Neuronal stem cell (in vitro differentiated cells): ENCODE measurements around the gene DCST1.

Source experiments
- DNase-seq: peaks from one replicate; pipeline ENCODE4 v3.0.0-alpha.2; 2013; ENCODE audit warnings: low spot score
- H2AFZ ChIP-seq: one replicate; pipeline ENCODE4 v1.6.1; 2013; ENCODE audit warnings: mild to moderate bottlenecking, low read length, inconsistent platforms
- H2AK5ac ChIP-seq: 2 replicates; pipeline ENCODE4 v1.6.1; 2013; ENCODE audit warnings: low read depth, mild to moderate bottlenecking, inconsistent platforms, low read length, moderate library complexity, mixed read lengths
- H2BK120ac ChIP-seq: 2 replicates; pipeline ENCODE4 v1.6.1; 2013; ENCODE audit warnings: low read depth, mild to moderate bottlenecking, inconsistent platforms, low read length, moderate library complexity, mixed read lengths
- H2BK12ac ChIP-seq: one replicate; pipeline ENCODE4 v1.6.1; 2013; ENCODE audit warnings: low read length, inconsistent platforms
- H2BK15ac ChIP-seq: 2 replicates; pipeline ENCODE4 v1.6.1; 2013; ENCODE audit warnings: mild to moderate bottlenecking, low read length, inconsistent platforms, mixed read lengths
- H2BK5ac ChIP-seq: one replicate; pipeline ENCODE4 v1.6.1; 2013; ENCODE audit warnings: inconsistent platforms, mild to moderate bottlenecking, low read length, moderate library complexity
- H3K14ac ChIP-seq: one replicate; pipeline ENCODE4 v1.6.1; 2013; ENCODE audit warnings: low read length, inconsistent platforms
- H3K18ac ChIP-seq: 2 replicates; pipeline ENCODE4 v1.6.1; 2013; ENCODE audit warnings: low read length, inconsistent platforms
- H3K23ac ChIP-seq: 2 replicates; pipeline ENCODE4 v1.6.1; 2013; ENCODE audit warnings: low read depth, mild to moderate bottlenecking, mixed read lengths, low read length, inconsistent platforms; ENCODE audit not compliant: poor library complexity
- H3K27ac ChIP-seq: replicated peaks from 3 replicates; pipeline ENCODE4 v1.5.1; 2013; ENCODE audit warnings: low read length, inconsistent platforms
- H3K27me3 ChIP-seq, 3 experiments: 2 replicates each; pipeline ENCODE4 v1.6.1; 2013; ENCODE audit warnings: low read length in 3 of 3, mild to moderate bottlenecking in 2 of 3, inconsistent platforms in 1 of 3, low read depth in 1 of 3, mixed read lengths in 1 of 3, moderate library complexity in 1 of 3; ENCODE audit not compliant: control insufficient read depth in 3 of 3, insufficient read depth in 3 of 3
- H3K36me3 ChIP-seq, 2 donors: replicated peaks in 1 of 2; 2 replicates each; pipeline ENCODE4 v1.6.1; 2013; ENCODE audit warnings: low read length in 2 of 2; ENCODE audit not compliant: control insufficient read depth in 2 of 2, insufficient read depth in 2 of 2
- H3K4ac ChIP-seq: 2 replicates; pipeline ENCODE4 v1.6.1; 2013; ENCODE audit warnings: inconsistent platforms, mild to moderate bottlenecking, low read length, moderate library complexity
- H3K4me1 ChIP-seq, 2 donors: 1 replicate in 1 of 2; 2 replicates in 1 of 2; pipeline ENCODE4 v1.6.1; 2013; ENCODE audit warnings: low read length in 2 of 2, low read depth in 1 of 2; ENCODE audit not compliant: control insufficient read depth in 2 of 2, insufficient read depth in 1 of 2
- H3K4me2 ChIP-seq: one replicate; pipeline ENCODE4 v1.6.1; 2013; ENCODE audit warnings: mild to moderate bottlenecking, low read length, inconsistent platforms; ENCODE audit not compliant: insufficient read depth, poor library complexity, severe bottlenecking
- H3K4me3 ChIP-seq, 2 donors: 2 replicates each; pipeline ENCODE4 v1.5.1; 2013; ENCODE audit warnings: low read length in 2 of 2, mild to moderate bottlenecking in 2 of 2, inconsistent platforms in 1 of 2, moderate library complexity in 1 of 2
- H3K79me1 ChIP-seq: one replicate; pipeline ENCODE4 v1.6.1; 2013; ENCODE audit warnings: low read depth, mild to moderate bottlenecking, inconsistent platforms, low read length, moderate library complexity
- H3K9ac ChIP-seq: one replicate; pipeline ENCODE4 v1.6.1; 2013; ENCODE audit warnings: mild to moderate bottlenecking, low read depth, low read length, inconsistent platforms; ENCODE audit not compliant: poor library complexity
- H3K9me3 ChIP-seq, 2 donors: replicated peaks in 1 of 2; 2 replicates each; pipeline versions ENCODE3 to v1.6.1; 2013; ENCODE audit warnings: low read length in 2 of 2, mild to moderate bottlenecking in 2 of 2, inconsistent platforms in 1 of 2, low read depth in 1 of 2, mixed read lengths in 1 of 2, moderate library complexity in 1 of 2; ENCODE audit not compliant: control insufficient read depth in 2 of 2, insufficient read depth in 1 of 2
- H4K8ac ChIP-seq: one replicate; pipeline ENCODE4 v1.6.1; 2013; ENCODE audit warnings: low read depth, mild to moderate bottlenecking, inconsistent platforms, low read length, moderate library complexity
- H4K91ac ChIP-seq: one replicate; pipeline ENCODE4 v1.6.1; 2013; ENCODE audit warnings: low read length, low read depth, mild to moderate bottlenecking, inconsistent platforms; ENCODE audit not compliant: poor library complexity
- WGBS, 2 donors: extraction: QIAGEN DNeasy Blood & Tissue Kit; methylation state at CpG; one replicate each; pipeline ENCODE4 v1.1.7; 2013; ENCODE audit warnings: missing lambda C conversion rate in 2 of 2, mixed read lengths in 1 of 2; ENCODE audit not compliant: insufficient read length in 2 of 2, insufficient replicate concordance in 1 of 2; ENCODE audit errors: extremely low coverage in 2 of 2; 5-methylcytosine and 5-hydroxymethylcytosine counted together

DCST1 gene

GRCh38 chr1:154989195-154989860, 44.3 kb upstream of the DCST1 start:
- no peak overlapping the region for H4K8ac ChIP-seq
- no peaks in the 10 kb centered on the region for H3K9me3 ChIP-seq
- H3K4me1 ChIP-seq = peaks cover 6% of the 10 kb centered on the region in 2 donors
- peaks cover 7% of the 10 kb centered on the region for H3K79me1 ChIP-seq
- H2BK12ac ChIP-seq = no peak overlapping the region
- no peak for DNase-seq
- no peak overlapping the region for H2BK15ac ChIP-seq
- H3K36me3 ChIP-seq = peaks cover 38 to 73% of the 10 kb centered on the region in 2 donors
- no peak overlapping the region for H3K27ac ChIP-seq
- H4K91ac ChIP-seq = no peak overlapping the region
- no peak overlapping the region for H3K4ac ChIP-seq
- no CpG with 5 or more reads among the region's 3 CpGs for WGBS, 2 donors
- no peak overlapping the region for H3K4me2 ChIP-seq
- no peak overlapping the region for H3K14ac ChIP-seq
- no peak overlapping the region for H2AK5ac ChIP-seq
- no peak overlapping the region for H3K4me3 ChIP-seq
- H2BK120ac ChIP-seq = no peak overlapping the region
- no peak overlapping the region for H2BK5ac ChIP-seq
- H3K18ac ChIP-seq = no peak overlapping the region
- H2AFZ ChIP-seq = no peak overlapping the region
- no peaks in the 10 kb centered on the region for H3K27me3 ChIP-seq
- no peak overlapping the region for H3K23ac ChIP-seq
- no peak overlapping the region for H3K9ac ChIP-seq

GRCh38 chr1:154990276-154990675, 43.3 kb upstream of the DCST1 start:
- Histone ChIP-seq H3K36me3 (peaks cover 38 to 66% of the 10 kb centered on the region in 2 donors), H3K4ac (no peak overlapping the region), H3K9ac (no peak overlapping the region), H3K79me1 (peaks cover 5% of the 10 kb centered on the region), H3K4me1 (peaks cover 6% of the 10 kb centered on the region in 2 donors), H2BK15ac (no peak overlapping the region), H3K23ac (no peak overlapping the region), H3K27me3 (no peaks in the 10 kb centered on the region), H2BK12ac (no peak overlapping the region), H3K27ac (no peak overlapping the region), H3K4me3 (peak overlapping the region in 1 of 2 donors; percentile 4), H2BK120ac (no peak overlapping the region), H4K91ac (no peak overlapping the region), H3K9me3 (no peaks in the 10 kb centered on the region), H3K18ac (no peak overlapping the region), H2AFZ (no peak overlapping the region), H2BK5ac (peak overlapping the region; percentile 29), H2AK5ac (no peak overlapping the region), H3K4me2 (no peak overlapping the region), H3K14ac (no peak overlapping the region), H4K8ac (no peak overlapping the region)
- WGBS, 2 donors = no CpG with 5 or more reads among the region's 8 CpGs
- no peak for DNase-seq

- no peak overlapping the region for H4K91ac ChIP-seq
- no peak overlapping the region for H2BK12ac ChIP-seq
- no peak overlapping the region for H3K4me3 ChIP-seq
- H3K23ac ChIP-seq = no peak overlapping the region
- H3K36me3 ChIP-seq = peaks cover 31 to 47% of the 10 kb centered on the region in 2 donors
- peak overlapping the region; percentile 1 for H2AK5ac ChIP-seq
- H3K9me3 ChIP-seq = no peaks in the 10 kb centered on the region
- H3K4me1 ChIP-seq = peaks cover 6% of the 10 kb centered on the region in 2 donors
- no peak overlapping the region for H3K9ac ChIP-seq
- H2BK5ac ChIP-seq = no peak overlapping the region
- H3K18ac ChIP-seq = peak overlapping the region; percentile 1
- H4K8ac ChIP-seq = no peak overlapping the region
- H2AFZ ChIP-seq = no peak overlapping the region
- H3K14ac ChIP-seq = no peak overlapping the region
- H3K27ac ChIP-seq = peak overlapping the region; percentile 6
- H3K79me1 ChIP-seq = peaks cover 5% of the 10 kb centered on the region
- H3K27me3 ChIP-seq = peaks cover 0 to 2% (median 0%) of the 10 kb centered on the region in 3 experiments
- H2BK15ac ChIP-seq = no peak overlapping the region
- WGBS, 2 donors = no CpG with 5 or more reads among the region's 14 CpGs
- no peak overlapping the region for H3K4ac ChIP-seq
- no peak overlapping the region for H2BK120ac ChIP-seq
- no peak overlapping the region for H3K4me2 ChIP-seq
- DNase-seq = no peak
Observed at GRCh38 chr1:154992721-154993571, 40.7 kb upstream of the DCST1 start.
